HepG2 (cell line): ENCODE data around the gene RERE. TPM values are rescaled to one million over a fixed set of nuclear protein-coding genes. Genes with fewer than 3 reads are reported as not detected.

Experiments
- AHR ChIP-seq: IDR thresholded peaks from 2 replicates; pipeline ENCODE4 v1.6.1; 2018; ENCODE audit warnings: missing genetic modification reagents, missing compliant biosample characterization
- ETV5 ChIP-seq: IDR thresholded peaks from 2 replicates; pipeline ENCODE4 v1.6.1; 2018; ENCODE audit warnings: missing biosample characterization, missing genetic modification reagents, inconsistent platforms, borderline replicate concordance
- GABPA ChIP-seq, 2 experiments: IDR thresholded peaks; 2 replicates each; pipeline ENCODE4 v1.6.1; 2011 to 2016; ENCODE audit warnings: low read depth in 2 of 2, low read length in 1 of 2, missing biosample characterization in 1 of 2, missing genetic modification characterization in 1 of 2
- HOXA3 ChIP-seq: sonication (generic); formaldehyde crosslinking; IDR thresholded peaks from 2 replicates; pipeline ENCODE4 v1.5.0; 2020; ENCODE audit warnings: missing genetic modification reagents
- ISL2 ChIP-seq: sonication (generic); formaldehyde crosslinking; IDR thresholded peaks from 2 replicates; pipeline ENCODE4 v1.5.0; 2020; ENCODE audit warnings: missing genetic modification reagents
- KAT8 ChIP-seq: IDR thresholded peaks from 2 replicates; pipeline ENCODE4 v1.6.1; 2016; ENCODE audit warnings: missing genetic modification reagents, missing compliant biosample characterization
- KDM6A ChIP-seq: IDR thresholded peaks from 2 replicates; pipeline ENCODE4 v1.6.1; 2016; ENCODE audit warnings: low read depth
- KLF16 ChIP-seq, 2 experiments: sonication (generic) in 1 of 2; formaldehyde crosslinking in 1 of 2; IDR thresholded peaks; 2 replicates each; pipeline versions ENCODE4 v1.6.1 to v1.8.0; 2016 to 2023; ENCODE audit warnings: missing genetic modification reagents in 2 of 2, missing compliant biosample characterization in 1 of 2
- MAFF ChIP-seq: IDR thresholded peaks from 2 replicates; pipeline ENCODE4 v1.6.1; 2011; ENCODE audit warnings: low read depth, low read length, improper control_type of control experiment
- MNT ChIP-seq: fragments of 450-650 bp; IDR thresholded peaks from 2 replicates; pipeline ENCODE4 v1.6.1; 2016
- PRPF4 ChIP-seq: fragments of 200-400 bp; formaldehyde crosslinking; IDR thresholded peaks from 2 replicates; pipeline ENCODE4 v1.6.1; 2016; ENCODE audit warnings: low read length, low read depth; ENCODE audit not compliant: poor library complexity, severe bottlenecking
- RARA ChIP-seq: IDR thresholded peaks from 2 replicates; pipeline ENCODE4 v1.6.1; 2016; ENCODE audit warnings: missing genetic modification reagents, missing compliant biosample characterization
- SOX5 ChIP-seq: IDR thresholded peaks from 2 replicates; pipeline ENCODE4 v1.6.1; 2016; ENCODE audit warnings: borderline replicate concordance
- TEAD3 ChIP-seq: optimal IDR thresholded peaks from 2 replicates; pipeline ENCODE3; 2016; ENCODE audit warnings: borderline replicate concordance
- ZBTB3 ChIP-seq: sonication (generic); formaldehyde crosslinking; IDR thresholded peaks from 2 replicates; pipeline ENCODE4 v1.4.0; 2020; ENCODE audit warnings: low read depth, mild to moderate bottlenecking, moderate library complexity, missing genetic modification reagents, borderline replicate concordance
- ZBTB34 ChIP-seq: sonication (generic); formaldehyde crosslinking; IDR thresholded peaks from 2 replicates; pipeline ENCODE4 v1.8.0; 2022; ENCODE audit warnings: mild to moderate bottlenecking, missing genetic modification reagents
- ZBTB37 ChIP-seq: sonication (generic); formaldehyde crosslinking; IDR thresholded peaks from 2 replicates; pipeline ENCODE4 v1.4.0; 2020; ENCODE audit warnings: mild to moderate bottlenecking, missing genetic modification reagents
- ZFAT ChIP-seq: sonication (generic); formaldehyde crosslinking; conservative IDR thresholded peaks from 2 replicates; pipeline ENCODE4 v1.8.1; 2023; ENCODE audit warnings: missing genetic modification reagents, inconsistent platforms
- ZKSCAN8 ChIP-seq: IDR thresholded peaks from 2 replicates; pipeline ENCODE4 v1.6.1; 2016; ENCODE audit warnings: borderline replicate concordance, missing genetic modification reagents, missing compliant biosample characterization
- ZNF362 ChIP-seq: sonication (generic); formaldehyde crosslinking; IDR thresholded peaks from 2 replicates; pipeline ENCODE4 v1.4.0; 2020; ENCODE audit warnings: missing genetic modification reagents, mild to moderate bottlenecking, borderline replicate concordance
- ZNF558 ChIP-seq: sonication (generic); formaldehyde crosslinking; IDR thresholded peaks from 2 replicates; pipeline ENCODE4 v1.9.0; 2022; ENCODE audit warnings: mild to moderate bottlenecking, missing genetic modification reagents, borderline replicate concordance
- ZNF598 ChIP-seq: sonication (generic); formaldehyde crosslinking; IDR thresholded peaks from 2 replicates; pipeline ENCODE4 v1.5.1; 2020; ENCODE audit warnings: mild to moderate bottlenecking, missing genetic modification reagents, borderline replicate concordance
- ZNF605 ChIP-seq: sonication (generic); formaldehyde crosslinking; IDR thresholded peaks from 2 replicates; pipeline ENCODE4 v1.8.0; 2022; ENCODE audit warnings: mild to moderate bottlenecking, missing genetic modification reagents
- polyA plus RNA-seq, 8 experiments: library from polyadenylated mRNA; depleted of rRNA in 3 of 8; stranded (reverse) in 7 of 8; unstranded in 1 of 8; fragments of >200 nt; fragmentation: Illumina TruSeq in 4 of 8; extraction: Trizol in 4 of 8; gene quantifications; 2 replicates each; pipeline versions ENCODE4 v1.2.1 to v1.2.3, GENCODE V29; 2011 to 2016; ENCODE audit warnings: low read depth in 4 of 8, missing spikeins in 1 of 8, mixed read lengths in 1 of 8; ENCODE audit not compliant: insufficient read depth in 1 of 8
- total RNA-seq, 5 experiments: library from RNA; depleted of rRNA; stranded (reverse); fragments of >200 nt; fragmentation: Illumina TruSeq; extraction: Trizol; gene quantifications; 2 replicates each; pipeline ENCODE4 v1.2.3, GENCODE V29; 2016; ENCODE audit warnings: low read depth in 1 of 5

Gene RERE
- total and polyA plus RNA-seq, 2 of the 13 experiments (the other 11 are each of a cell fraction or from before 2014, with no cell fraction given), result 18.3 to 21.9 TPM

- peak; percentile 95 for TF ChIP-seq ZBTB37 (CRISPR knock-in tag)
- peak; percentile 37 for TF ChIP-seq TEAD3 (CRISPR knock-in tag)
- TF ChIP-seq MAFF, result no peak
- TF ChIP-seq ETV5 (CRISPR knock-in tag), result peak; percentile 50; the same call in 1 of the 2 replicates
- peak; percentile 78; the same call in 1 of the 2 replicates for TF ChIP-seq SOX5 (CRISPR knock-in tag)
- TF ChIP-seq ZNF598 (CRISPR knock-in tag), result no peak
- TF ChIP-seq ZNF605 (CRISPR knock-in tag), result no peak
- no peak for TF ChIP-seq PRPF4
- no peak for TF ChIP-seq GABPA (IDR thresholded peaks at IDR 0.05; ENCODE audit: low read depth, low read length)
- peak; percentile 27; the same call in 1 of the 2 replicates for TF ChIP-seq GABPA (CRISPR knock-in tag; IDR thresholded peaks at IDR 0.05; ENCODE audit: low read depth)
- peak; percentile 47; the same call in 1 of the 2 replicates for TF ChIP-seq ZKSCAN8 (CRISPR knock-in tag)
- 0 out of 4 replicates have a peak, but pooled peaks of 1 of the 2 experiments have one; percentile 60 for TF ChIP-seq KLF16 (CRISPR knock-in tag; IDR thresholded peaks at IDR 0.05)
- no peak for TF ChIP-seq ZBTB3 (CRISPR knock-in tag)
- peak; percentile 86; the same call in 1 of the 2 replicates for TF ChIP-seq ZNF362 (CRISPR knock-in tag)
- TF ChIP-seq KAT8 (CRISPR knock-in tag), result 0 out of 2 replicates have a peak, but pooled peaks have one; percentile 30
- TF ChIP-seq ZBTB34 (CRISPR knock-in tag), result peak; percentile 90
- peak; percentile 59; the same call in 1 of the 2 replicates for TF ChIP-seq ISL2 (CRISPR knock-in tag)
- TF ChIP-seq HOXA3 (CRISPR knock-in tag), result no peak
- 0 out of 2 replicates have a peak, but pooled peaks have one; percentile 20 for TF ChIP-seq RARA (CRISPR knock-in tag)
- no peak for TF ChIP-seq MNT
- no peak for TF ChIP-seq ZFAT (CRISPR knock-in tag)
- no peak for TF ChIP-seq ZNF558 (CRISPR knock-in tag)
- no peak for TF ChIP-seq AHR (CRISPR knock-in tag)
- TF ChIP-seq KDM6A (CRISPR knock-in tag), result peak; percentile 50; the same call in 1 of the 2 replicates
Measured at GRCh38 chr1:8736927-8737326, 80.5 kb downstream of the RERE start (continued).
